Esophagus (tissue), 2 donors: ENCODE results near the gene CCNG1. TPM values are rescaled to one million over a fixed set of nuclear protein-coding genes. Genes with fewer than 3 reads are reported as not detected.

ENCODE experiments used
- H3K27ac ChIP-seq, 2 donors: one replicate each; pipeline ENCODE4 v1.5.1; 2013; ENCODE audit warnings: low read depth in 2 of 2, mild to moderate bottlenecking in 2 of 2, inconsistent platforms in 1 of 2, low read length in 1 of 2, moderate library complexity in 1 of 2
- H3K27me3 ChIP-seq, 2 donors: one replicate each; pipeline ENCODE4 v1.6.1; 2013; ENCODE audit warnings: low read length in 2 of 2, control low read depth in 1 of 2, mild to moderate bottlenecking in 1 of 2; ENCODE audit not compliant: insufficient read depth in 2 of 2, control insufficient read depth in 1 of 2
- H3K36me3 ChIP-seq, 2 donors: one replicate each; pipeline ENCODE4 v1.6.1; 2013; ENCODE audit warnings: low read length in 1 of 2; ENCODE audit not compliant: control insufficient read depth in 2 of 2, insufficient read depth in 2 of 2
- H3K4me1 ChIP-seq, 2 donors: one replicate each; pipeline ENCODE4 v1.6.1; 2013; ENCODE audit warnings: low read length in 1 of 2; ENCODE audit not compliant: control insufficient read depth in 2 of 2, insufficient read depth in 2 of 2
- H3K4me3 ChIP-seq, 2 donors: one replicate each; pipeline ENCODE4 v1.5.1; 2013; ENCODE audit warnings: low read length in 2 of 2, mild to moderate bottlenecking in 2 of 2, low read depth in 1 of 2, moderate library complexity in 1 of 2
- H3K9me3 ChIP-seq, 2 donors: one replicate each; pipeline ENCODE4 v1.6.1; 2013; ENCODE audit warnings: mild to moderate bottlenecking in 2 of 2, low read depth in 1 of 2, low read length in 1 of 2, moderate library complexity in 1 of 2; ENCODE audit not compliant: control insufficient read depth in 2 of 2, insufficient read depth in 1 of 2
- WGBS, 2 donors: extraction: QIAGEN DNeasy Blood & Tissue Kit; methylation state at CpG; one replicate each; pipeline ENCODE4 v1.1.7; 2013; 5-methylcytosine and 5-hydroxymethylcytosine counted together
- polyA plus RNA-seq, 2 donors: library from polyadenylated mRNA; stranded (reverse); fragments of 200-250 nt; gene quantifications; one replicate each; pipeline ENCODE4 v1.2.3, GENCODE V29; 2013
- donor health status: healthy with polysubstance abuse.
- donor health status: Bipolar disorder and iron deficiency.

Gene CCNG1
- polyA plus RNA-seq, 2 donors = 38.1 to 48.3 TPM

DNA sequence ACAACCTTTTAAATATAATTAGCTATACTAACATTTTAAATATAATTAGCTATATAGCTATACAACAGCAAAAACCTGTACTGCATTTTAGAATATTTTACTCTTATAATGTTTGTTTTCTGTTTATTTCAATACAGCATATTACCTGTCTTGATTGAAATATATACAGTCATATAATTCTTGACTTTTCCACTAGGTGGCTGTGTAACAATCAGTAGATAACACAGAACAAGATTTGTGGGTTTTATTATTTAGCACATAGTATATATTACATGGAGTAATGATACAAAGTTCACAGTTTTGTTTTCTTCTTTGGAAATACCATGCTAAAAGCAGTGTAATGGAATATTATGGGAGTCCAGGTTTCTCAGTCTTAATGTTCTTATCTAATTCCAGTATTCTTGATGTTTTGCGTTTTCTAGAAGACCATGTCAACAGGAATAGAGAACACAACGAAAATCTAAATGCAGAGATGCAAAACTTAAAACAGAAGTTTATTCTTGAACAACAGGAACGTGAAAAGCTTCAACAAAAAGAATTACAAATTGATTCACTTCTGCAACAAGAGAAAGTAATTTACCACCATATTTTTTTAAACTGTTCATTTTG lies 36.3 kb downstream of the CCNG1 start:
- Histone ChIP-seq H3K4me3 (no peak overlapping the region), H3K4me1 (no peaks in the 10 kb centered on the region), H3K27ac (no peak overlapping the region), H3K36me3 (no peaks in the 10 kb centered on the region), H3K27me3 (no peaks in the 10 kb centered on the region), H3K9me3 (no peaks in the 10 kb centered on the region)
- WGBS, 2 donors = 92 to 98% methylated on average over 3 of the region's 3 CpGs

DNA sequence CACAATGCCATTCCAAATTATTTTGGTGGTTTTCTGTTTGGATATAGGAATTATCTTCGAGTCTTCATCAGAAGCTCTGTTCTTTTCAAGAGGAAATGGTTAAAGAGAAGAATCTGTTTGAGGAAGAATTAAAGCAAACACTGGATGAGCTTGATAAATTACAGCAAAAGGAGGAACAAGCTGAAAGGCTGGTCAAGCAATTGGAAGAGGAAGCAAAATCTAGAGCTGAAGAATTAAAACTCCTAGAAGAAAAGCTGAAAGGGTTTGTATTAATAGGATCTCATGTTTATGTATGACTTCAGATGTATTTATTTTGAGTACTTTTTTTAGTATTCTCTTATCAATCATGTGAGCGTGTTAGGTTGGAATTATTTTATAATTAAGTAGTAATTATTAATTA lies 38.0 kb downstream of the CCNG1 start:
- H3K36me3 ChIP-seq = no peaks in the 10 kb centered on the region
- H3K27ac ChIP-seq = no peak overlapping the region
- H3K4me3 ChIP-seq = no peak overlapping the region
- no peaks in the 10 kb centered on the region for H3K27me3 ChIP-seq
- WGBS, 2 donors = 82 to 88% methylated on average over 2 of the region's 2 CpGs
- H3K4me1 ChIP-seq = no peaks in the 10 kb centered on the region
- H3K9me3 ChIP-seq = no peaks in the 10 kb centered on the region

DNA sequence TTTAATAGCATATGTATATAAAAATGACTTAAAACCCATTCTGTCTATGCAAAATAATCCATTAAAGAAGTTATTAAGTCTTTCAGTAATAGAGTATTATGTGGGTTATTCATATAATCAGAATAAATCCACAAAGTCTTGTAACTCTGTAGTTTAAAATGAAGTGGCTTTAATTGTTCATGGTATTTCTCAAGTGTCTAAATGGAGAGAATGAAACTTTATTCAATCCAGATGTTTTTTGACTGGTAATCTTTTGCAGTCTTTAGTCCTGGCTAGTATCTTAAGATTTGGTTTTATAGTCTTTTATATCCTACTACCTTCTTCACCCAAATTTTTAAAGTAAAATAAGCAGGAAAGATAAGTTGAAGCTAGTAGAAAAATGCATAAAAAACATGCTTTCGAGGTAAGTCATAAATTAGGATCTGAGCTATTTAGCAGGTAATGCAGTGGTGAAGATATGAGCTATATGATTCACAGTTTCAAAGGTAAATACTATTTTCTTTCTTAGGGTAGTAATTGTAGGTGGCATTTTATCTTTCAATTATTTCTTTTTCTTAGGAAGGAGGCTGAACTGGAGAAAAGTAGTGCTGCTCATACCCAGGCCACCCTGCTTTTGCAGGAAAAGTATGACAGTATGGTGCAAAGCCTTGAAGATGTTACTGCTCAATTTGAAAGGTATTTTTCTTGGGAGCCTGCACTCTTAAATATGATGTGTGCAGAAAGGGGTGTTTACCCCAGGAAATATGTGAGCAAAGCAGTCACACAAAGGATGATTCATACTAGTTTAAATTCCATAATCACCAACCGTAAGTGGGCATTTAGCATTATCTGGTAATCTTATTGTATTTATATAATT lies 41.0 kb downstream of the CCNG1 start:
- Histone ChIP-seq H3K36me3 (no peaks in the 10 kb centered on the region), H3K9me3 (no peaks in the 10 kb centered on the region), H3K4me3 (no peak overlapping the region), H3K27me3 (no peaks in the 10 kb centered on the region), H3K4me1 (no peaks in the 10 kb centered on the region), H3K27ac (no peak overlapping the region)
- 72 to 86% methylated on average over 2 of the region's 2 CpGs for WGBS, 2 donors

DNA sequence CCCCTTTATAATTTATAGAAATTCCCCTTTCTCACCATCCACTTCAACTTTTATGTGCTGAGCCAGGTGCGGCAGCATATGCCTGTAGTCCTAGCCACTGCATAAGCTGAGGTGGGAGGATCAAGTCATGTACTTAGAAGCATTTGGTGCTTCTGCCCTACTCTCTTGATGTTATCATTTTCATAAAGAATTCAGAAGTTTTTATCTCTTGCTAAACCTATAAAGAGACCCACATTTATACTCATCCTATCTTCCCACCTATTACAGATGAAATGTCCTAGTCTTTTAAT lies 41.5 kb downstream of the CCNG1 start:
- 91 to 92% methylated on average over 1 of the region's 1 CpG for WGBS, 2 donors
- Histone ChIP-seq H3K9me3 (no peaks in the 10 kb centered on the region), H3K27ac (no peak overlapping the region), H3K4me3 (no peak overlapping the region), H3K36me3 (no peaks in the 10 kb centered on the region), H3K4me1 (no peaks in the 10 kb centered on the region), H3K27me3 (no peaks in the 10 kb centered on the region)

DNA sequence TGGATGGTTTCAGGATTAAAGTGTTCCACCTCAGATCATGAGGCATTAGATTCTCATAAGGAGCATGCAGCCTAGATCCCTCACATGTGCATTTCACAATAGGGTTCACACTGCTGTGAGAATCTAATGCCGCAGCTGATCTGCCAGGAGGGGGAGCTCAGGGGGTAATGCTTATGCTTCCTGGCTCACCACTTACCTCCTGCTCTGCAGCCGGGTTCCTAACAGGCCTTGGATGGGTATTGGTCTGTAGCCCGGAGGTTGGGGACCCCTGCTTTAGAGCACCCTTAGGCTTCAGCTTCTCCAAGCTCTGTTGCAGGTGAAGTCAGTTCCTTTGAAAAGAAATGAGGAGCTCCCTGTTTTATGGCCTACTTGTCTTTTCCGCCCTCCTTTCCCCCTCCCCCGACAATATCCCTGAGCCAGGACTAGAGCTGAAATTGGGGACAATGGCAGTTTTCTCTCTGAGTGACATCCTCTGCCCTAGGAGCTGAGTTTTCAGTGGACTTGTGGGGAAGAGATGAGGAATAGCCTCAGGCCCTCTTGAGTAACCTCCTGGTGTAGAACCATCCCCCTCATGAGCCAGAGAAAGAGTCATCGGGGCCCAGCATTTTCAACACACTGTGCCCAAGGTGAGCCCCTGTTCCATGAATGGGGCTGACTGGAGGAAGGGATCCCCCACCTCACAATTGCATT lies 51.8 kb downstream of the CCNG1 start:
- H3K36me3 ChIP-seq = no peaks in the 10 kb centered on the region
- WGBS, 2 donors = 86 to 94% methylated on average over 6 of the region's 6 CpGs
- H3K4me1 ChIP-seq = no peaks in the 10 kb centered on the region
- H3K27ac ChIP-seq = no peak overlapping the region
- no peaks in the 10 kb centered on the region for H3K27me3 ChIP-seq
- no peak overlapping the region for H3K4me3 ChIP-seq
- H3K9me3 ChIP-seq = no peaks in the 10 kb centered on the region

DNA sequence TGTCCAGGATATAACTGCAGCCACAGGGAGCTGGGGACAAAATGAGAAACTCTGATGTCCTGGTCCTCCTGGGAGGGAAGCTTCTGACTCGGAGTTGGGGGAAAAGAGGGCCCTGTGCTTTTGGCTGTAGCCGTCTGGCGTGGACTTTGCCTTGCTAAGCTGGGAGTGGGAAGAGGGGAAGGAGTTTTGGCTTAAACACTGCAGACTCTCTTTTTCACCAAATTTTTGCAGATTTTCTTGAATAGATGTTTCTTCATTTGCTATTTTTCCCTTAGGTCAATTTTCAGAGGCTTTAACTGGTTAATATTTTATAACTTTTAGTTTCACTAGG lies 52.3 kb downstream of the CCNG1 start:
- no peak overlapping the region for H3K4me3 ChIP-seq
- no peaks in the 10 kb centered on the region for H3K9me3 ChIP-seq
- no peak overlapping the region for H3K27ac ChIP-seq
- no peaks in the 10 kb centered on the region for H3K4me1 ChIP-seq
- 94 to 98% methylated on average over 3 of the region's 3 CpGs for WGBS, 2 donors
- no peaks in the 10 kb centered on the region for H3K36me3 ChIP-seq
- no peaks in the 10 kb centered on the region for H3K27me3 ChIP-seq

Other genes starting within 250 kb of the CCNG1 start
- gene NUDCD2, start 22.5 kb downstream of the CCNG1 start, polyA plus RNA-seq = 1 to 10 TPM; 4.8 to 5.4 TPM
- 1 to 10 TPM; 2.1 to 4.1 TPM for gene HMMR, start 23.0 kb downstream of the CCNG1 start, polyA plus RNA-seq
- 10 to 100 TPM; 26.9 to 35.0 TPM for gene MAT2B, start 68.0 kb downstream of the CCNG1 start, polyA plus RNA-seq